HTERT RPE-1 (cell line): ENCODE measurements around the gene TTC12.
"Not testable (repeated sequence)": the region's sequence is repeated elsewhere in the genome, so short reads cannot be mapped to it uniquely, and the experiment has no call there.

ENCODE experiments used
- in situ Hi-C: fragments of 300-500 bp; cut with MboI; formaldehyde crosslinking; loops from 4 replicates; pipeline ENCODE4 v1.14.3; 2020; ENCODE audit warnings: low sequenced_read_pairs

Gene TTC12

DNA sequence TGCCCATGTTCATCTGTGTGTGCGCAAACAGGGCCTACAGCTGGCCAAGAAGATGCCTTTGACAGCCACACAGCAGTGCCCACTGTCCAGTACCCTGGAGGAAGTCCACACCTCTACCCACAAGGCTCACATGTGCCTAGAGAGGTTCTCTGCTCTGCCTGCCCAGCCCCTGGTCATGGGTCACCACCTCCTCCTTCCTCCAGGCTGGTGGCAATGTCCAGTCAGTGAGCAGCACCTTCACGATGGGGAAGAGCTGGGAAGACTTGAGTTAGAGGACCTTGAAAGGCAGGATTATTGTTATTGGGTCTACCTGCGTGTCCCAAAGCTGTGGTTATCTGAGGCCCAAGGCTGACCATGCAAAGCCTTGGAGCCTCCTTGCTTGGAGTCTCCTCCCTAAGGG lies 28.4 kb upstream of the TTC12 start:
- in situ Hi-C loops: no loop called here

DNA sequence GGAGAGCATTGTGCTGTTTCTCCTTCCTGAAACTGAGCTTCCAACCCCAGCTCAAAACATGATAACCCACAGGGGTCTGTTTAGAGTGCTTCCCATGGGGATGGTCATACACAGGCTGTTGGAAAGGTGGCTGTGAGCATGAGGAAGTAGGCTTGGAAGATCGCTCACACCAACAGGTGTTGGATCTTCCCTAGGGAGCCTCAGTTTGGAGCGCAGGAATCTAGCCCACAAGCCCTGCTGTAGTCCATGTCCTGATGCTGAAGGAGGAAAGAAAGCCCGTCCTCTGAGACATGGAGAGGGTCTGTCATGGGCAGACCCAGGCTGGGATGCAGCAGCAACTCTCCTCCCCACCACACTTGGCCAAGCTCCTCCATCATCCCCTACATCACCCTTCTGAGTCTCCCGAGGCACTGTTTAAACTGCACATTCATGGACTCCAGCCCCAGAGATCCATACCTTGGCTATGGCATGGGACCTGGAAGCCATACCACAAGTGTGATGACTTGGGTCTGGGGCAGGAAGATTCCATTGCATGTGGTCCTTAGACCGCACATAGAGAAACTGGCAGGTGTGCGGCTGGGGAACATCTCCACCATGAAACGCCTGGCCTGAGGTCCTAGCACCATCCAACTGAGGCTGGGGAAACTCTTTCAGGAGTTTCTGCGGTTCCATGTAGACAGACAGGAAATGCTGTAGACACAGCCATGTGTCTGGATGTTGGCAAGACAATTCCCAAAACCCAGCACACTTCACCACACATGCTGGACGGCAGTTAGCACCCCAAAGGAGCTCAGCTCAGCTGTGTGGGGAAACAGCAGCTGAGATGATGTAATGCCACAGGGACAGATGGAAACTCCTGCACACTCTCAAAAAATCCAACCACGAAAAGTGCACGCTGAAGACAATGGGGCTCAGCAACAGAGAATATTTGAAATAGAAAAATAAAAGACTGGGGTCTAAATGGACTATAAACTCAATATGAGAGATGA lies 27.6 kb upstream of the TTC12 start:
- in situ Hi-C loops: no loop called here

DNA sequence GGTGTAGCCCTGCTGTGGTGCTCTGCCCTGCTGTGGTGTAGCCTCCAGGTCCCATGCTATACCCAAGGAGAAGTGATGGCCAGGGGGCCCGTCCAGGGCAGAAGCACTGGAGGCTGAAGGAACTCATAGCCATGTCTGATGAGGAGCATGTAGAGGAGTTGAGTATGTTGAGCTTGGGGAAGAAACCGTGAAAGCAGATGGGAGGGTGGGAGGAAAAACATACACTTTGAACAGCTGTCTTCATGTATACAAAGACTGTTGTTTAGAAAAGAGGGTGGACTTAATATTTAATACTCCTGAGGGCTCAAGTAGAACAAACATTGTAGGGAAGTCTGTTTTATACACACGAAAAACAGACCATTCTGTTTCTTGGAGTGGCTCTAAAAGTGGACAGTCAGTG lies 26.6 kb upstream of the TTC12 start:
- in situ Hi-C loops: no loop called here

DNA sequence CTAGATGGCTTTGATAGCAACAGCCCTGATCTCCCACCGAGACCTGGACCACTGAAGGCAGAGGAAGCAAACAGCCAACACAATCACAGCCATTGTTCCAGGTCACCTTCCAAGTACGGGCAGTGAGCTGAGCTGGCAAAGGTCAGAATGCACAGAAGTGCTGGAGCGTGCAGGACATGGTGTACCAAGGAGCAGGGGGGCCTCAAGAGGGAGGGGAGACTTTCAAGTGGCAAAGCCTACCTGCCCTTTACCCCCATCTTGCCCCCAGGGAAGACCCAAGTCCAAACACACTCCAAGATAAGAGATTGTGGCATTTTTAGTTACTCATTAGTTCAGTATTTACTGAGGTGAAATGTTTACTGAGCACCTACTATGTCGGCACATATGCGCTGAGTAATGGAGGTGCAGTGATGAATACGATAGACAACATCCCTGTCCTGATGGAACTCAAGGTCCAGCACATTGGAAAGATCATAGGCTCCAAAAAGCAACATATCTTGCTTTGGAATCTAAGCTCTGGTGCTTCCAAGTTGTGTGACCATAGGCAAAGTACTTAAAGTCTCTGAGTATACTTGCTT lies 26.0 kb upstream of the TTC12 start:
- in situ Hi-C loops: no loop called here

DNA sequence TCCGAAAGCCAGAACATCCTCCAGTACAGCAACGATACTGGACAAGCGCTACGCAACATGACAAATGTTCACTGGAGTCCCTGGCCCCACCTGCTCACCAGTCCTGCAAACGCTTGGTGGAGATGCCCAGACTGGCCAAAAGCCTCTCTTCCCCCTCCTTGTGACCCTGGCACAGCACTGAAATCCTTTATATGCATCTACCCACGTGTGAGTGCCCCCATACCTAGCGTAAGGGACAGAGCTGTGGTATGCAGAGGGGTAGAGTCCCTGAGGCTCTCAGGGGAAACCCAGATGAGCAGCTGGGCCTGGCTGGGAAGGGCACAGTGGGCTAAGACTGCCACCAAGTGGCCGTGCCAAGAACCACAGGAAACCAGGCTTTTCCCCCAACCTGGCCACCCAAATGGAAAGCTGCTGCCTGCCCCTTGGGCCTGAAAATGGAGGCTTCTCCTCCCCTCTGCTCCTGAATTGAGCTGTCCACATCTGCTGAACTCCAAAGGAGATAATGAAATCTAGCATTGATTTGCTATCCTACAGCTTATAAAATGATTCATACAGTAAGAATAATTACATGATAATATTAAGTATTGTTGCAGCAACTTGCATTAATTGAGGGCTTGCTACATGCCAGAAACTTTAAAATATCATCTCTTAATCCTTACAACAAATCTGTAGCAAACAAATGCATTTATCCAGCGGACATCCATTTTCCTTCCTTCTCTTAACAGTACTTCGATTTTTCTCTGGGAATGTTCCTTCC lies 24.8 kb upstream of the TTC12 start:
- in situ Hi-C loops: no loop called here

DNA sequence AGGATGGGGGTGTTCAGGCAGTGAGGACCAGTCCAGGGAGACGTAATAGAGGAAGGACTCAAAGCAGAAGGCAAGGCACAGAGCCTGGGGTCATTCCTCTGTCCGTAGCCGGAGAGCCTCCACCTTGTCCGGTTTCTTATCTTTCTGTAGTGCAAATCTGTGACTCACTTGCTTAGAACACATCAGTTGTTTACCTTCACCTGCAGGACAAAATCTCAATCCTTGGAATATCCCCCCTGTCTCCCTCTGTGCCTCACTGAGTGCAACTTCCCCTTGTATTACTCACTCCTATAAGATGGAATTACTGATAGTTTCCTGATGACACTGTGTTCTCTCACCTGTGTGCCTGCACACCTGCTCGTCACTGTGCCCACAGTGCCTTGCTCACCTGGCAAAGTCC lies 20.4 kb upstream of the TTC12 start:
- in situ Hi-C loops: no loop called here

DNA sequence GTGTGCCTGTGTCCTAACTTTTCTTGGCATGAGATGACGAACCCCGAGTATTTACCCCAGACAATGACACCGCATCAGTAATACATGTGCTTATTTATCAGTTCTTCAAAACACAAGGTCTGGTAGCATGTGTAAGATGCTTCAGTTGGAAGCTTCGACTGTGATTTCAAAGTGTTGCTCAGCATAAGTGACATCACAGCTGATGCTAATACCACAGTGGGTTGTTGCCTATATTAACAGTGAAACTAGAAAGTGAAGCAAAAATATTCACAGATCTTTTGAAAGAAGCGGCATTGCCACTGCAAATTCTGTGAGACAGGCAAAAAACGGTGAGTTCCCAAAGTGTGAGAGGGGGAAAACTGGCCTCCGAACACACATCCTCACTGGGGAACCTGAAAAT lies 18.4 kb upstream of the TTC12 start:
- in situ Hi-C loops: no loop called here

DNA sequence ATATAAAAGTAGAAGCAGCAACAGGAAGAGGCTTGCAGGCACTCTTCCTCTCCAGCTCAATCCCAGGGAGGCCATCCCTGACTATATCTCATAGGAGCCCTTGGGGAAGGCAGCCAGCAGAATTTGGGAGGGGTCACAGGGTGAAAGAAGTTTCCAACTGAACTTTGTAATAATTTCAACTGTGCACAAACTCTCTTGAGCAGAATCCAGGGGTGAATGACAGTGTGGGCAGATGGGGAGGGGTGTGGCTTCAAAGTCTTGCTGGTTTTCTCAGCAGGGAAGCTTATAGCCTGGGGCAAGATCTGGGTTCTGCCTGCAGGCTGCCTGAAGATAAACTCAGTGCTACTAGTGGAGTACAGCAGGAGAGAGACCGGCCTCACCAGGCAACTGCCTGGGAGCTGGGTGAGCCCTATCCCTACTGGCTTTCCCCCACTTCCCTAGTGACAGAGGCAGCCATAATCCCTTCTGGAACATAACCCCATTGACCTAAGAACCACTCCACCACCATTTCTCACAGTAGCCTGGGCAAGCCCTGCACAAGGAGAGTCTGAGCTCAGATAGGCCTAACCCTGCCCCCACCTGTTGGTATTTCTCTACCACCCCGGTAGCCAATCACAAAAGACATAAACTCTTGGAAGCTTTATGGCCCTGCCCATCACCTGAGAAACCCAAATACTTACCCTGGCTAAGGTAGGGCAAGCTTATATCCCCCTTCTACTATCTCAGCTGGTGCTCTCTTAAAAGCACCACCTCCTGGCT lies 17.8 kb upstream of the TTC12 start:
- in situ Hi-C loops: no loop called here

DNA sequence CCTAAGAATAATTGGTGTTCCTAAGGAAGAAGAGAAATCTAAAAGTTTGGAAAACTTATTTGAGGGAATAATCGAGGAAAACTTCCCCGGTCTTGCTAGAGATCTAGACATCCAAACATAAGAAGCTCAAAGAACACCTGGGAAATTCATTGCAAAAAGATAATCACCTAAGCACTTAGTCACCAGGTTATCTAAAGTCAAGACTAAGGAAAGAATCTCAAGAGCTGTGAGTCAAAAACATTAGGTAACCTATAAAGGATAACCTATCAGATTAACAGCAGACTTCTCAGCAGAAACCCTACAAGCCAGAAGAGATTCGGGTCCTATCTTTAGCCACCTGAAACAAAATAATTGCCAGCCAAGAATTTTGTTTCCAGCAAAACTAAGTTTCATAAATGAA lies 15.9 kb upstream of the TTC12 start:
- in situ Hi-C loops: not testable (repeated sequence)

DNA sequence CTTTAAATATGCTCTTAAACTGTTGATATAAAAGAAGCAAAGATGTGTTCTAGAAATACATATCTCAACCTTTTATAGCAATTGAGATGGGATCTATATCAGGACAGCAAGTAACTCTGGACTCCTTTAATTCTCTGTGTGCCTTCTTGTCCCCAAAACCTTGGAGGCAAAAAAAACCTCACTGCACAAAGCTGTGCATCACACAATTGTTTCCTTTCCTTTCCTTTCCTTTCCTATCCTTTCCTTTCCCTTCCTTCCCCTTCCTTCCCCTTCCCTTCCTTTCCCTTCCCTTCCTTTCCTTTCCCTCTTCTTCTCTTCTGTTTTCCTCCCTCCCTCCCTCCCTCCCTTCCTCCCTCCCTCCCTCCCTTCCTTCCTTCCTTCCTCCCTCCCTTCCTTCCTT lies 9.5 kb upstream of the TTC12 start:
- in situ Hi-C loops: no loop called here

DNA sequence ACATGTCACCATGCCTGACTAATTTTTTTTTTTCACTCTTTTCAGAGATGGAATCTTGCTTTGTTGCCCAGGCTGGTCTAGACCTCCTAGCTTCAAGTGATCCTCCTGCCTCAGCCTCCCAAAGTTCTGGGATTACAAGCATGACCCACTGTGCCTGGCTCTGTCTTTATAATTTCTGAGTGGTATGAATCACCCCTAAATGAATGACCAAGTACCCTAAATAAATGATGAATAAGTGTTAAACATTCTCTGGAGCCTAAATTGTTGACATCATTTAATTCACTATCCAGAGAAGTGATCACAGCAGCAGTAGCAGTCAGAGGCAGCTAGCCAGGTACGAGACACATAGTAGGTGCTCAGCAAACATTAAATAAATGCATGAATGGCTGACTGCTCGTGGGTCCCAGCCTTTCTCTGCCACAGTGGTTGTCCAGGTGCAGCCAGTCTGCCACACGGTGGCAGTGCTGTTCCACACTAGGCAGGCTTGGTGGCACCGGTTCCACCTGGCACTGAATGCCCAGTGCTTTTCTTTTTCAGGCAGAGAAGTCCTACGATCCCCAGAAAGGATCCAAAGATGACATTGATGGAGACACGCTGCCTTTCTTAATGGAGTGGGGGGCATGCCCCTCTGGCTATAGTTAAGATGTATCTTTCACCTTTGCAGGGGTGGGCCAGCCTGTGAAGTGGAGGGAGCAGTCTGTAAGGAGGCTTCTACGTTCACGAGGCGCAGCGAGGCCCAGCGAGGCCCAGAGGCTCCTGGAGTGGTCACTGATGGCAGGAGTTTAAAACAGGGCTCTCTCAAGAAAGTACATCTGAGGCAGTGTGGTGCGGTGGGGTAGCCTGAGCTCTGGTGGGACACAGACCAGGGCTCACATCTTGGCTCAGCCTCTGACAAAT lies 8.7 kb upstream of the TTC12 start:
- in situ Hi-C loops: no loop called here

DNA sequence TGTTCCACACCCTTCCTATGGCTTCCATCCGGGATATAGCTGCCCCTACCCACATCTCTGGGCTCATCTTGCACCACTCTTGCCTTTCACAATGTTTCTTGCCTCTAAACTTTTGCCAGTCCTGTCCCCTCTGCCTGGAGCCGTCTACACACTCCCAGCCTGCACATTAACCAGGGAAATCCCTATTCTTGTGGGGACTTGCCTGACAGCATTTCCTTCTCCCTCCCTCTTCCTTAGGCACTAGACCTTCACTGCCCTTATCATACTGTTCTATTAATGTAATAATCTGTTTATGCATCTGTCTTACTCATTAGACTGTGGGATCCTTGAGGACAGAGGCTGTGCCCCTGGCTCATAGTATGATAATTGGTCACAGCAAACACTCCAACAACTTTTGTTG lies 5.8 kb upstream of the TTC12 start:
- in situ Hi-C loops: no loop called here

DNA sequence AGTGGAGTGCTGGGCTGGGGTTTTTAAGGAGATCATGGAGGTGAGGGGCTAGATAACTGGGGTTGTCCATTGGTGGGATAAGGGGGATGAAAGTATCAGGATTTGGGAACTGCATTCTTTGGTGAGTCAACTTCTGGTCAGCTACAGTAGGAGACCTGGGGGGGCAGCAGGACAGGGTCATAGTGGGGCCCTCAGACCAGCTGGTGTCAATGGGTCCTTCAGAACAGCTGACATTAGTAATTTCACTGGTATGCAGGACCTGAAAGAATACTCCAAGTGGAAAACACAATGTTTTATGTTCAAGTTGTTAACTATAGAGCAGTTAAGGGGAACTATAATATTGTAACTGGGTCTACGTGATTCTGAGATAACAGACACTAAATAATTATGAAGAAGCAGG lies 2.8 kb upstream of the TTC12 start:
- in situ Hi-C loops: no loop called here

DNA sequence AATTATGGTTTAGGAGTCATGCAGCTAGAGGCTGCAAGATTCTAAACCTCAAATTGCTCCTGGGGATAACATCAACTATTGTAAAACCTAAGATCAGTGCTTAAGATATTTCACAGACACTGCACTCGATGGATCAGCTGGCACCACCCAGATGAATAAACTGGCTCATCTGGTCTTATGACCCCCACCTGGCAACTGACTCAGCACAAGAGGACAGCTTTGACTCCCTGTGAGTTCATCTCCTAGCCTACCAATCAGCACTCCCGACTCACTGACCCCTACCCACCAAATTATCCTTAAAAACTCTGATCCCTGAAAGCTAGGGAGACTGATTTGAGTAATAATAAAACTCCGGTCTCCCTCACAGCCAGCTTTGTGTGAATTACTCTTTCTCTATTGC lies 782 bp upstream of the TTC12 start:
- in situ Hi-C loops: no loop called here

DNA sequence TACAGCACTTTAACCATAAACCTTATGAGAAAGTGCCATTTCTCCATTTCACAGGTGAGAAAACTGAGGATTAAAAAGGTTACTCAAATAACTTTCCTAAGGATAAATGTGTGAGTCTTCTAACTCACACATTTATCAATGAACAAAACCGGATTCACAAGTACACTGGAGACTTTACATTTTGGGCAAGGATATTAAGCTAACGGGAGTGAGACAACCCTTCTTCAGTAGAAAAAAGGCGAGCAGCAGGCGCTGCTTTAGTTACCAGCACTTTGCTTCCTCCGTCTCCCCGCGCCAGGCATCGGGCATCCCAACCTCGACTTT lies 356 bp upstream of the TTC12 start:
- in situ Hi-C loops: no loop called here

DNA sequence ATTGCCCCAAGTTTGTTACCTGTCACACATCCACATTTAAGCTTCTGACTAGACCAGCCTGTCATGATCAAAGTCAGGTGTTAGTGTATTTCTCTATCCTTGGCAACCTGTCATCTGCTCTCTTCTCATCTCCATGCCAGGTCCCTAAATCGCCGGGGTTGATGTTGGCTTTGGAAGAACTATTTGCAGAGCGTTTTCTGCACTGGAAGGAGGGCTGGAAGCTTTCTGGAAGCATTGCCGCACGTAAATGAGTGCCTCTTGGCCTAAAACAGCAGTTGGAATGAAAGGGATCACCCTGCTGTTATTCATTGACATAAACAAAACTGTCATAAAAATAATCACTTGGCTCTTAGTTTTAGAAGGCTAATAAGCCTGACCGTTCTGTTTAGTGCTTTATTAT lies 1.4 kb downstream of the TTC12 start:
- in situ Hi-C loops: no loop called here

DNA sequence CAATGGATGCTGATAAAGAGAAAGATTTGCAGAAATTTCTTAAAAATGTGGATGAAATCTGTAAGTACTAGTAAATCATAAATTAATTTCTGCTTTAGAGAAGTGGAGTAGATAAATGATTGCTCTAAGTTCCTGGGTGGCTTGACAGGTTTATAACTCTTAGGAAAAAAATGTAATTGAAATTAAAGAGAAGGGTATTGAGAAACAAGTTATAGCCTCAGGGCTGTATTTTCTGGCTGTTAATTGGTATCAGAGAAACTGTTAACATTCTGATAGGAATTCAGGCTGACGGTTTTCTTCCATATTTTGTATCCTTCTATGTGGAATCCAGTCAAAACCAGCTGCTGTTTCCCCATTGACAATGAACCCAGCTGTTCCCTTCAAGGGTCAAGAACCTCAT lies 1.9 kb downstream of the TTC12 start:
- in situ Hi-C loops: no loop called here

DNA sequence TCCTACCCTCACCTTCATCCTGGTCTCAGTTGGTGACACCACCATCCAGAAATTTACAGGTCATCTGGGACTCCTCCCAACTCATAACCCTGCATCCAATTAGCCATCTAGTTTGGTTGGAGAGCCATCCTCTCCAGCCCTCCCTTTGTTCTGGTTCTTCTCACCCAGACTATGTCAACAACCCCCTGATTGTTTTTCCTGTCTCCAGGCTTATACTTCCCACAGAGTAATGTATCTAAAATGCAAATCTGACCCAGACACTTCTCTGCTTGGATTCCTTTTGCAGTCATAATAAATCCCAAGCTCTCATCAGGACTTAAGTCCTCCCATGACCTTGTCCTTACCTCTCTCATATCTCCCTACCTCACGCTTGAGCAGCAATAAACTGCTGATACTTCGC lies 3.0 kb downstream of the TTC12 start:
- in situ Hi-C loops: no loop called here

DNA sequence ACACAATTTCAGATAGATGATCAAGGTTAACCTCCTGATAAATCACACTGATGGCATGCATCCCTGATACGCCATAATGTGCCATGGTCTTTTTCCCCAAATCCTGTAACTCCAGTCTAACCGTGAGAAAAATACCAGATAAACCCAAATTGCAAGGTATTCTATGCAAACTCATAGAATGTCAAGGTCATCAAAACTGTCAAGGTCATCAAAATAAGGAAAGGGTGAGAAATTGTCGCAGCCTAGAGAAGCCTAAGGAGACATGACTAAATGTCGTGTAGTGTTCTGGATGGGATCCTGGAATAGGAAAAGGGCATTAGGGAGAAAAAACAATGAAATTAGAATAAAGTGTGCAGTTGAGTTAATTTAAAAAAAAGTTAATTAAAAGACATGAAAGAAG lies 4.7 kb downstream of the TTC12 start:
- in situ Hi-C loops: no loop called here

DNA sequence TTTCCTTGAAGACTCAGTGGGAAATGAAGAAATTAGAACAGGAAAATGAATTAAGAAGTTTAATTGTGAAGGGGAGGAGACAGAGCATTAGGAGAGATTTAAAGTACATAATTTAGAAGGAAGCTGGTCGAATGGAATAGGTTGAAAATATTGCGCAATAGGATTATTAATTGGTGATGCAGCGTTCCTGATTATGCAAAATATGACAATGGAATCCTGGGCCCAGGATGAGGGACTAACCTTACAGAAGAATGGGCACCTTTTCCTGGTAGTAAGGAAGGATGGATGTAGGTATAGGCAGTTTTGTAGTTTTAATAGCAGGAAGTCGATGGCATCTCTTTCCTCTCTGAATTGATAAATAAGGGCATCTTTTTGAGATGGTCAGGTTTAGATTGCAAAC lies 7.8 kb downstream of the TTC12 start:
- in situ Hi-C loops: no loop called here
